ENCODE measurements around the gene SLC39A11. TPM values are rescaled to one million over a fixed set of nuclear protein-coding genes. Genes with fewer than 3 reads are reported as not detected.

The SLC39A11 gene
- total RNA-seq, 1 experiment from 2014 or later: 46.4 TPM

DNA sequence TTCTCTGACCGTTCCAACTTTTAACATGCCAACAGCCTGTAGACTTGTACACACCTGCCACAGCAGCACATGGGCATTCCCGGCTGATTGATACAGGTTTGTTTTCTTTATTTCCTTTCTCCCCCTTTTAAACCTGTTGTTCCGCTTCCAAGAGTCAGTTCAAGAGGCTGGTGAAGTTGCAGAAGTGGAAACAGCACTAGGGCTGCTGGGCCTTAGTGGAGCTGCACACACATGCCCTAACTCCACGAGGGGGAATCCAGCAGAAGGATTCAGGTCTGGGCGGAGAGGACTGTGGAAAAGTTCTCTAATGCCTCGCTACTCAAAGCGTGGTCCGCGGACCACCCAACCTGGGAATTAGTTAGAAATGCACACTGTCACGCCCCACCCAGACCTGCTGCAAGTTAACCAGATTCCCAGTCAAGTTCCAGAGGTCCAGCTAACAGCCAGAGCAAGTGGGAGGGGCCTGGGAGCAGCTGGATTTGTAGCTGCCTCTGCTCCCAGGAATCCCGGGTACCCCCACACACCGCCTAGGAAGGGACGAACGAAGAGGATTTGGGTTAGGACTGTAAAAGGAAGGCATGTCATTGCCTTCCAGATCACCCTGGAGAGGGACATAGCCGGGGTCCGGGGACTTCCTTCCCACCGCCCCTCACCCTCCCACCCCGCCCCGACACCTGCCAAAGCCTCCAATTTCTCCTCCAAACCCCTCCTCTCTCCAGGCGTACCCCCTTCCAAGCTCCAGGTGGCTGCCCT lies 542 bp downstream of the SLC39A11 start:
- peak overlapping the region; percentile 62 to 82 for H3K4me3 ChIP-seq (replicated peaks in 1 of 2; ENCODE audit: low read depth in 1 of 2, low read length in 2 of 2)

More for the DNA sequence above, 542 bp downstream of the SLC39A11 start:
- intact Hi-C loops (cut with micrococcal nuclease): loop anchor here (5.0 kb wide), 1 partner anchor 80 kb away; no protein-coding TSS in a partner anchor
- BruUV-seq (replicated peaks): TSS peak; percentile 72
- peaks cover 0 to 6% of the 10 kb centered on the region in 2 experiments; a peak in 2 of 4 replicates for H3K36me3 ChIP-seq (ENCODE audit: control insufficient read depth in 1 of 2, insufficient read depth in 2 of 2, low read length in 2 of 2)
- ChIA-PET POLR2A (no interaction called here), RAD21 (ENCODE audit: low non-redundant PET in 1 of 2, low total read pairs in 2 of 2, uncharacterized antibody in 2 of 2, unreplicated experiment in 2 of 2) (interaction anchor here in 1 of 2 experiments (0.6 kb wide), 1 partner anchor 48 kb away, joined by 5 read pairs; no protein-coding TSS in a partner anchor), CTCF (interaction anchor here (0.6 kb wide), 1 partner anchor 106 kb away, joined by 3 read pairs; no protein-coding TSS in a partner anchor)
- no peak overlapping the region for H2AFZ ChIP-seq (ENCODE audit: low read depth, low read length, poor library complexity, severe bottlenecking)
- peak; percentile 60 for ATAC-seq
- peak overlapping the region; percentile 31 for H3K27ac ChIP-seq (ENCODE audit: low read depth, low read length)
- TF ChIP-seq SP1 (IDR thresholded peaks at IDR 0.05; ENCODE audit: low read depth) (no peak), YY1 (IDR thresholded peaks at IDR 0.05; ENCODE audit: extremely low read depth, insufficient replicate concordance, low read depth, low read length) (no peak), ATF3 (IDR thresholded peaks at IDR 0.05) (no peak), POLR2AphosphoS5 (IDR thresholded peaks at IDR 0.05; ENCODE audit: low read depth, low read length) (no peak), CEBPB (IDR thresholded peaks at IDR 0.05; ENCODE audit: low read depth) (no peak), RAD21 (IDR thresholded peaks at IDR 0.05; ENCODE audit: low read depth) (no peak), EGR1 (IDR thresholded peaks at IDR 0.05; ENCODE audit: low read depth) (no peak), SRF (IDR thresholded peaks at IDR 0.05; ENCODE audit: low read depth) (no peak), ELF1 (IDR thresholded peaks at IDR 0.05; ENCODE audit: borderline replicate concordance, low read depth) (no peak), ZNF274 (IDR thresholded peaks at IDR 0.05; ENCODE audit: low read depth, low read length) (no peak), POLR2A (IDR thresholded peaks at IDR 0.05; ENCODE audit: borderline replicate concordance, extremely low read depth, insufficient read depth, insufficient read length) (no peak), MAX (IDR thresholded peaks at IDR 0.05) (no peak), CTCF (IDR thresholded peaks at IDR 0.05 in 2 of 3, conservative IDR thresholded peaks at IDR 0.05 in 1 of 3; ENCODE audit: borderline replicate concordance in 1 of 3, insufficient read depth in 1 of 3, low read depth in 2 of 3, low read length in 2 of 3) (no peak), JUND (IDR thresholded peaks at IDR 0.05) (no peak), ZBTB33 (IDR thresholded peaks at IDR 0.05; ENCODE audit: extremely low read depth, insufficient replicate concordance, low read length) (no peak)
- H4K20me1 ChIP-seq (ENCODE audit: insufficient read depth): no peaks in the 10 kb centered on the region
- H3K4me1 ChIP-seq (ENCODE audit: control insufficient read depth in 1 of 2, insufficient read depth in 2 of 2, low read length in 2 of 2): peaks cover 7 to 14% of the 10 kb centered on the region in 2 experiments; a peak in 3 of 4 replicates
- DNase-seq (ENCODE audit: low read depth, low spot score): no peak
- H3K4me2 ChIP-seq (ENCODE audit: low read length): peak overlapping the region; percentile 98
- no peaks in the 10 kb centered on the region for H3K9me3 ChIP-seq (ENCODE audit: control insufficient read depth in 1 of 2, insufficient read depth in 1 of 2, low read depth in 1 of 2, low read length in 2 of 2)
- H3K9me2 ChIP-seq (ENCODE audit: insufficient read depth): no peaks in the 10 kb centered on the region
- H3K9ac ChIP-seq (ENCODE audit: low read length): peak overlapping the region; percentile 71
- no peaks in the 10 kb centered on the region for H3K27me3 ChIP-seq (ENCODE audit: insufficient read depth, low read length)
- no peaks in the 10 kb centered on the region for H3K79me2 ChIP-seq (ENCODE audit: insufficient read depth, low read length)
